A673 (cell line): ENCODE results near the gene GNAZ.

Source experiments
- CTCF ChIP-seq: fragments of 300-800, 200-600 bp; sonication (generic); conservative IDR thresholded peaks from 2 replicates; pipeline ENCODE4 v1.5.1; 2017; ENCODE audit warnings: low read depth, mild to moderate bottlenecking, antibody characterized with exemption, low read length, moderate library complexity, mixed read lengths
- EZH2 ChIP-seq: fragments of 200-600 bp; sonication (generic); IDR thresholded peaks from 2 replicates; pipeline ENCODE4 v1.6.1; 2017; ENCODE audit warnings: borderline replicate concordance, low read depth, mild to moderate bottlenecking, mixed read lengths, antibody characterized with exemption, low read length; ENCODE audit not compliant: poor library complexity, severe bottlenecking

GRCh38 chr22:23082534-23083314, 12.4 kb downstream of the GNAZ start:
- TF ChIP-seq EZH2 (no peak), CTCF (no peak)
